HG03039 (cell line): Measurements from ENCODE around the gene C1RL.

Source experiments
- ATAC-seq: cut with Tn5 transposase; IDR thresholded peaks from one replicate; pipeline ENCODE4 v1.9.1; 2021; ENCODE audit warnings: mild to moderate bottlenecking, moderate library complexity; ENCODE audit not compliant: unreplicated experiment

Gene C1RL

DNA sequence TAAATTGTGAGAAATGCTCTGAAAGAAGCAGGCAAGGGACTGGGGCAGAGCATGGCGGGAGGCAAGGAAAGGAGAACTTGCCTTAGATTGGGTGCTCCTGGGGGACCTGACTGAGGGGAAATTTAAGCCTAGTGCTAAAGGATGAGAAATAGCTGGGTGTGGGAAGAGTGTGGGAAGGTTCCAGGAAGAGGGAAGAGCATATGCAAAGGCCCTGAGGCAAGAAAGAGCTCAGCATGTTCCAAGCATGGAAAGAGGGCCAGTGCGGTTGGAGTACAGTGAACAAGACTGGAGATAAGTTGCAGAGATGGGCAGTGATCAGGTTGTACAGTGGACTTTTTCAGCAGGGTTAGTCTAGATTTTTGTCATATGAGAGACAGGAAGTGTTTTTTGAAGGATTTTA, 30.2 kb upstream of the C1RL start:
- no peak for ATAC-seq

GRCh38 chr12:7137908-7138307, 28.9 kb upstream of the C1RL start:
- no peak for ATAC-seq

GRCh38 chr12:7136676-7137075, 27.7 kb upstream of the C1RL start:
- no peak for ATAC-seq

GRCh38 chr12:7136071-7136470, 27.1 kb upstream of the C1RL start:
- no peak for ATAC-seq

DNA sequence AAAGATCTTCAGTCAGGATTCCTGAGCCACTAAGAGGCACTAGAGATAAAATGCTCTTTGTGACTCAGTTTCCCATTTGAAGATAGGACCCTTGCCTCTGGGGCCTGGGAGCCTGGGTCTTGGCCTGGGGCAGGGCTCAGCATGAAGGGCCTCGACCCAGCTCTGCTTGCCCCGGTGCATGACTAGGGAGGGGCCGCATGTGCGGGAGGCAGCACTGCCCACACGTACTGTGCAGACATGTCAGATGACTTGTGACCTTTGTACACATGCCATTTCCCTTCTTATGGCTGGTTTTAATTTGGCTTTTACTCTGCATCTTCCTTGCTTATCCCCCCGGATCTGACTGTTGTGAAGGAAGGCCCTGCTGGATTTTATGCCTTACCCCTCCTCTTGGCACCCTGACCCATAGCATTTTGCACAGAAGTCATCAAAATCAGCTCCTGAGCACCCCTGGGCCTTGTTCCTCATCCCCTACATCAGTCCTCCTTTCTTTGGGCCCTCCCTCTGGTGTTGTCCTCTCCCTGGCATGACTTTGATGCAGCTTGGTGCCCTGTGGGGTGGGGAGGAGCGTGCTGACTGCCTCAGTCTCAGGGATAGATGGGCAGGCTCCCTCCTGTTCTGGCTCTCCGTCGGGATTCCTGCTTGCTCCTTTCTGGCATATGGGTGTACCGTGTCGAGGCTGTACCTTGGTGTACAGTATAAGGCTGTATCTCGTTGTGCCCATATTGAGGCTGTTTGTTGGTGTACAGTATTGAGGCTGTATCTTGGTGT, 25.6 kb upstream of the C1RL start:
- ATAC-seq, result no peak

DNA sequence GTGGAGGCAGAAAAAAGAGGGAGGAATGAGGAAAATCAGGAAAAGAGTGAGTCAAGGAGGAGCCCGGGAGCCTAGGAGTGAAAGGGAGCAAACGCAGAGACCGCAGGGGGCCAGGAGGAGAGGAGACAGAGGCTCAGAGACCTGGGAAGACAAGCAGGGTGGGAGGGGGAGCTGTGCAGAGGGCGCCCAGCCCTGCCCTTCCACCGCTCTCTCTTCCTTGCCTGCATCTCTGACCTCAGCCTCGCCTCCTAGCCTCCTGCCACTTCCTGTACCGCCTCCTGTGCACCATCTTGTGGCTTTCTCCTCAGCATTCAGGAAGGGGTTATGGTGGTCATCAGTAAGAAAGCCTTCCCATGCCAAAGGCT, 22.5 kb upstream of the C1RL start:
- no peak for ATAC-seq

GRCh38 chr12:7130701-7131501, 21.9 kb upstream of the C1RL start:
- no peak for ATAC-seq

GRCh38 chr12:7129872-7130691, 21.1 kb upstream of the C1RL start, which contains the start of gene CLSTN3:
Gene CLSTN3, plus strand, starts transcription at chr12:7130371. Its CDS starts 278 bp downstream, at chr12:7130649.
- ATAC-seq, result peak; percentile 66

DNA sequence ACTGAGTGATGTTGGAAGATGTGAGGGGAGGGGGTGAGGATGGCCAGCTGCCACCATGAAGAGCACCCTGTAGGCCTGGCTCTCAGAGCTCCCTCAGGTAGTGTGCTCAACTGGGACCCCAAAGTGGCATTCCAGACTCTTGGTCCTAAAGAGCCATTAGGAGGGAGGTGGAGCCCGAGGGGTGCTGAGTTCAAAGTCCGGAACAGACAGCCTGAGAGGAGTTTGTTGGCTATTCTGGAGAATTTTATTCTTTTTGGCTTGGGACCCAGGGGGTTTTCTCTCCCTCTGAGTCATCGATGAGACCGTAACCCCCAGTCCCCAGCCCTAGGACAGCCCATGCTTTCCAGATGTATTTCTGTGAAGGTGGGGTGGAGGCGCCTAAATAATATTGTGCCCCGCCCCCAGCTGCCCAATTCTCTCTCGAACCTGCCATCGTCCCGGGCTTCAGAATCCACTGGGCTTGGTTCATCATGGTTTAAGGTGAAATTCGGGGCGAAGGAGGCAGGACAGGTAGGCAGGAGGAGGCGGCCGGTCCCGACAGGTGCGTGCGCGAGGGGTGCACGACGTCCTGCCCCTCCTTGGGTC, 20.4 kb upstream of the C1RL start:
- no peak for ATAC-seq

- no peak for ATAC-seq
Measured at GRCh38 chr12:7128681-7129286, 19.8 kb upstream of the C1RL start, which contains the start of gene RBP5. Gene RBP5, minus strand, starts transcription at chr12:7128889. Its CDS starts 114 bp downstream, at chr12:7128775.

GRCh38 chr12:7127916-7128626, 19.1 kb upstream of the C1RL start:
- no peak for ATAC-seq

DNA sequence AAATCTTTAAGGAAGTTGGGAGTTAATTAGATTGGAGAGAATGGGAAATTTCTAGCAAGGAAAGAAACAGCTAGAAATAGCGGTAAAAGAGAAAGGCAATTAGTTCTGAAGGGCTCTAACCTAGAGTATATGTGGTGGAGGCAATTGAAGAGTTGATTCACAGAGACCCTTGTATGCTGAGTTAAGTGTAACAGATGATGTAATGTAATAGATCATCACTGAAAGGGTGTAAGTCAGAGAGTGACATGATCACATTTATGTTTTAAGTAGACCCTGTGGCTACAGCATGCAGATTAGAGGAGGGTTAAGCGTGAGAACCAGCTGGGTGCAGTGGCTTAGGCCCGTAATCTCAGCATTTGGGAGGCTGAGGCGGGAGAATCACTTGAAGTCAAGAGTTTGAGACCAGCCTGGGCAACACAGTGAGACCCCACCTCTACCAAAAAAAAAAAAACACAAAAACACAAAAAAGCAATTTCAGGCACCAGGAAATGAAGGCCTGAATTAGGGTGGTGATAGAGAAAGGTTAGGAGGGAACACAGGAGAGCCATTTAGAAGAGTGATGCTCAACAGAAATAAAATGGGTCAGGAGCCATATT, 16.7 kb upstream of the C1RL start:
- no peak for ATAC-seq

- no peak for ATAC-seq
Measured at GRCh38 chr12:7123806-7124522, 14.9 kb upstream of the C1RL start.

- ATAC-seq, result no peak
Measured at GRCh38 chr12:7122811-7123769, 14.1 kb upstream of the C1RL start.

- ATAC-seq, result no peak
Measured at GRCh38 chr12:7121324-7121723, 12.3 kb upstream of the C1RL start.

DNA sequence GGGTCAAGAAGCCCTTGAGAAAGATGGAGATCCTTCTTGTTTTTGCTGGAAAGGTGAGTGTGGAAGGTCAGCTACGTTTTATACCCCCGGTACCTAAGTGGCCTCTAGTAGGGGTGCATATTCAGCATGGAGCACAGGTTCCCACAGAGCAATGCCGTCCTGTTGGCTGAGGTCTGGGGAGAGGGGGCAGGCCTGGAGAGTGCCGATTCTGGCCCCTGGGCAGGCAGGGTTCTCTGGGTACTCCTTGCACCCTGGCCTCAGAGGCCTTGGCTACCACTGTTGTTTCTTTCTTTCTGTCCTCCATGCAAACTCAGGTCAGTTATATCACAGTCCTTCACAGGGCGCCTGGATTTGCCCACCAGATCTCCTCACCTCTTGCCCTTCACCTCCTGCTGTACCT, 11.2 kb upstream of the C1RL start:
- ATAC-seq, result no peak

GRCh38 chr12:7118881-7119280, 9.9 kb upstream of the C1RL start:
- no peak for ATAC-seq

DNA sequence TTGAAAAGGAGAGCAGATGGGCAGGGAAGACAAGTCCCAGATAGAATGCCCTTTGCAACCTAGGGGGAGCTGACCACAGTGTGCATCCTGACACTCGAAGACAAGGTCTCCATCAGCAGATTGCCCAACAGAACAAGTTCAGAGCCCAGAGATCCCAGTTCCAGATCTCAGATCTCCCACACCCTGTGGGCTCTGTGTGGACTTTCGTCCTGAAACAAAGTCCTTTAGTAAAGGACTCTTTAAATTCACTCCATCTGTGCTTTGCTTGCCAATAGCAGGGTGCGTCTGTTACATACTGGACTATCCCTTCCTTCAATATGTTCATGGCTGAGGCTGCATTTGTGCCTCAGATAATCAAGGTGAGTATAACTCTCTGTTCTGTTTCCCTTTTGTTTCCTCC, 8.7 kb upstream of the C1RL start:
- no peak for ATAC-seq
